HG02763 (cell line): ENCODE measurements around the gene CHCHD1.
"Not testable (repeated sequence)": the region's sequence is repeated elsewhere in the genome, so short reads cannot be mapped to it uniquely, and the experiment has no call there.

Experiments used
- ATAC-seq: cut with Tn5 transposase; IDR thresholded peaks from one replicate; pipeline ENCODE4 v1.9.1; 2021; ENCODE audit warnings: mild to moderate bottlenecking, moderate library complexity; ENCODE audit not compliant: unreplicated experiment

The CHCHD1 gene

DNA sequence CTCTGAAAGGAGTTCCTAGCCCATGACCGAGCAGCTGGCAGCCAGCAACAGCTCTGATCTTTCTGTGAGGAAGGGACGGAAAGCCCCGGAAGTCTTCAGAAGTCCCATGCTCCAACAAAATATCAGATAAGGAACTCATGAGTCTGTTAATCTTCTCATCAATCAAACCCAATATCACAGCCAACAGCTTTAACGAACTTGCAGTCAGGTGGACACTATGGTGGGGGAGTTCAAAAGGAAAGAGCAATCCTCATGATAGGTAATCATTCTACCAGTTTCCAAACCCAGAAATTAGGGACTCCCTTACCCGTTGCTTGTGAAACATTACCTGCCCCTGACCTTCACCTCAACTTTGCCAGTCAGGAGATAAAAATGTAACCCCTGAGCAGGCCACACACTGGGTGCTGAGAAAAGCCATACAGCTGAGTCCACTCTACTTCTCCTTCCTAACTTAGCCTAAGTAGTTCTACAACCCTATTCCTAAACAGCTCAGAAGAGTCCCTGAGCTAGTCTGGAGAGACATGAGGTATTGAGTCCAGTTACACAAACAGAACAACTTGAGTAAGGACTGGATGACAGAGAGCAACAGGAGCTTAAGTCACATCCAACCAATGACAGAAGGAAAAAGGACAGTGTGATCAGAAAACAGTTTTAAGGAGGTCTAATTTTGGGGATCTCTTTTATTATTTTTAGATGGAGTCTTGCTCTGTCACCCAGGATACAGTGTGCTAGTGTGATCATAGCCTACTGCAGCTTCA is 27.4 kb downstream of the CHCHD1 start:
- no peak for ATAC-seq

DNA sequence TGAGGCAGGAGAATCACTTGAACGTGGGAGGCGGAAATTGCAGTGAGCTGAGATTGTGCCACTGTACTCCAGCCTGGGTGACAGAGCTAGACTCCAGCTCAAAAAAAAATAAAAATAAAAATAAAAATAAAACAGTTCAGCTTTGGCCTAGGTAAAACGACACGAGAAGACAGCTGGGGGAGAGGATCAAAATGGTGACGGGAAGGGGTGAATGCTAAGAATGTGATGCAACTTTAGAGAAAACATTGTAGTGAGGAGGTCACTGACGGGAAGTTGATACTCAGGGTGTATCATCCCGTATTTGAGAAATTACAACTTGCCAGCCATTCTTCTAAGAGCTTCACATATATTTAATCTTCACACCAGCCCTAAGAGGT is 28.5 kb downstream of the CHCHD1 start:
- ATAC-seq, result no peak

DNA sequence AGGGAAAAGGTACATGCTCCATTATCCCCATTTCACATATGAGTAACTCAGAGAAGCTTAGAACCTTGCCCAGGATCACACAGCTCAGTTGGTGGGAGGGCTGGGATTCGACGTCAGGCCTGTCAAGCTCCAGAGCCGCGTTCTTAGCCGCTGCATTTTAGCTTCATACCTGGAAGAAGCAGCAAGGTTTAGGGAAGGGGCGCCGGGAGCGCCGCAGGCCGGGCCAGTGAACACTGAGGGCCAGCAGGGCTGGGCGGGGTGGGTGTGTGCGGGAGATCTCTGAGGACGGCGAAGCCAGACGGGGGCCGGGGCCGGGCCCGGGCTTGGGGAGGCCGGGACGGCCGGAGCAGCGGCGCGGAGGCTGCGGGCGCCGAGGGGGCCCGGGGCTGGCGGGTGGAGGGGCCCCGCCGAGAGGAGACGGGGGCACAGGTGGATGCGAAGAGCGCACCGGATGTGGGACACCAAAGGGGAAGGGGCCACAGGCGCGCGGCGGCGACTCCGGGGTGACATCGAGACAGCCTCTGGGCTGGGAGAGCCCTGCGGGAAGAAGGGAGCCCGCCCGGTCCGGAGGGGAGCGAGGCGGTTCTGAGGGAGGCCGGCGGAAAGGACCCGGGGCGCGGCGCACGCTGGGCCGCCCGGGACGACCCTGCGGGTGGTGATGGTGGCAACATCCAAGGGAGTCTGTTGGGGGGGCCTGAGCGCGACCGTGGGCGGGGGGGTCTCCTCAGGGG is 29.1 kb downstream of the CHCHD1 start:
- peak; percentile 26 for ATAC-seq

DNA sequence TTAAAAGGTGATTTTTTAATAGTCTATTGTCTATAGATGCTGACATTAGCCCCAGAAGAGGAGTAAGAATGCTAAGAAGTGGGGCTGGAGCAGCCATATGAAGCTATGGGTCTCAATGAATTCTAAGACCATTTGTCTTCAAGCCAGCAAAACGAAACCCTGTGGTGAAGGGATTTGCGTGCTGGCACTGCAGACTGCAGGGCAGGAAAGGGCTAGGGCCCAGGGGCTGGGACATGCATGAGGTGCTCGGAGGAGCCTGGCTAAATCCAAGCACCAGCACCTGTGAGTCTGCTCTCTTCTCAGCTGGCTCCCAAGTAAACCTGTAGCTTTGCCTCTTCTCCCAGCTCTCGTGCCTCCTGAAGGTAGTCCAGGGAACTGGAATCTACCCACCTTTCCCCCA is 30.8 kb downstream of the CHCHD1 start:
- no peak for ATAC-seq

DNA sequence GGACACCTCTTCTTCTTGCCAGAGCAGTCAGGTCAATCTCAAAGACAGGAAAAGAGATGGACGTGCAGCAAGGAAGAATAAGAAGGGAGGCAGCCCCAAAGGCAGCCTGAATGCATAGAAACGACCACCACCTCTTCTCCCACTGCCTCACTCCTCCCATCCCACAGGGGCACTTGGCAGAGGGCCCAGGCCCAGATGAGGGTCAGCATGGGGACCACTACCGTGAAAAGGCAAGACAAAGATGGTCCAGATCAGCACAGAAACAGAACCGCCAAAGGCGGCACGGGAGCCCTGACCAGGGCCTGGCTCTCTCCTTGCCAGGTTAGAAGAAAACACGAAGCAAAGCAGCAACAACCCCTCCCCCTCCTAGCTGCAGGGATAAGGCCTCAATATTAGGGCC is 31.5 kb downstream of the CHCHD1 start:
- ATAC-seq, result no peak

DNA sequence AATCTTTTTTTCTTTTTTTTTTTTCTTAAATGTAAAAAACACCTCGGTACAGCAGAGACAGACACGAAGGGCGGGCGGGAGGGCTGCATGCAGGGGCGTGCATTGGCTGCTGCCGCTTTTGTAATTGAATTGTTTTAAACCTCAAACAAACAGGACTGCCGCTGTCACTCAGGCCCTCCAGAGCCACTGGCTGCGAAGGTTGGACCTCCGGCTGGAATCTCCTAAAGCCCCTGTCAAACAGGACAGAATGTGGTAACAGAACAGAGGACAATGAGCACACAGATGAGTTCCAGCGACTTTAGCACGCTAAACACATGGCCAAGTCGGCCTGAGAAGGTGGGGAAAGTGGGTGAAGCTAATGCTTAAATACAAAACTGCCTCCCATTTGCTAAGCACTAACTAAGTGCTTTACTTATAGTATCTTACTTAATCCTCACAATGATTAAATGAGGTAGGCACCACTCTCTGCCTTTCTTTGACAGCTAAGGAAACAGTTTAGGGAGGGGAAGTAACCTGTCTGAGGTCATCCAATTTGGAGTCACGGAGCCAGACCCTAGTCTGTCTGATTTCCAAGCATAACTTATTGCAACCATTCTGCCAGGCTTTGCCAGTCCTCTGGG is 32.5 kb downstream of the CHCHD1 start:
- no peak for ATAC-seq

DNA sequence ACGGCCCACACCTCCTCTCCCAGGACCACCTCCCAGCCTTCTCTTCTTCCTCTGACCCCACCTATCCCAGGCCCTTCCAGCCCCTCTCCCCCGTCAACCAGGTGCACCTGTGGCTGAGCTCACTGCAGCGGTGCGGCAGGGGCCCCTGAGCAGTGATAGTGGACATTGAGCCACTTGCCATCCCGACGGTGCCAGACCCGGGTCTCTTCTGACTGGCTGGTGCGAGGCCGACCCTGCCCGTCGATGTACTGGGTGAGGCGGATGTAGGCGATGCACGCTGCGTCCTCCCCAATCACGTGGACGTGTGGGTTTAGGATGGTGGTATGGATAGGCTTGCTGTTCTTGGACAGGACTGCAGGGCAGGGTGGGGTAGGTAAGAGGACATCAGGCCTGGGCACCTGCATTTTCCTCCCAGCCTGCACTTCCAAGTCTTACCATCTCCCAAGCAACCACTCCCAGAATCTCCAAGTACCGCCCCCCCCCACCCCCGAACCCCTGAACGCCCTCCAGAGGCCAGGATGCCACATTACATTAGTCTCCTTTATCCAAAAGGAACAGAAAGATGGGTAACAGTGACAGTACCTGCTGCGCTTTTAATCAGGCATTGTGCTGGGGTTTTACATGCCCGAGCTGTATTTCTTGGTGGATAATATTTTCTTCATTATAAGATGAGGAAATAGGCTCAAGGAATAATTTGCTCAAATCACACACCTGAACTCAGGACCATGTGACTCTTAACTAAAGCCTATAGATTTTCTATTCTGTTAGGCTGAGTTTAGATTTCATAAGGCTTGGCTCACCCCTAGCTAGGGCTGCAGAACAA is 33.3 kb downstream of the CHCHD1 start:
- ATAC-seq, result no peak

DNA sequence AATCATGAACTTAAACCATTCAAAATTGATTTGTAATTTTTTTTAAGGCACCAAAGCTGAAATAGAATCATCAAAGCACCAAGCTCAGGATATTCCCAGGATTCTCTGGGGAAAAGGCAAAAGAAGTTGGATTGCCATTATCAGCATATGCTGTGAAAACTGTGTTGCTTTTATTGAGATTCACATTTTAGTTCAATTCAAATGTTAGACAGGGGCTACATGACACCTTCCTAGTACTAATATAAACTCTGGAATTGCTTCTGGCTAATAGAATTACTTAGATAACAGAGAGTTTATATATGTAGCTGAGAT is 33.8 kb downstream of the CHCHD1 start:
- ATAC-seq, result no peak

DNA sequence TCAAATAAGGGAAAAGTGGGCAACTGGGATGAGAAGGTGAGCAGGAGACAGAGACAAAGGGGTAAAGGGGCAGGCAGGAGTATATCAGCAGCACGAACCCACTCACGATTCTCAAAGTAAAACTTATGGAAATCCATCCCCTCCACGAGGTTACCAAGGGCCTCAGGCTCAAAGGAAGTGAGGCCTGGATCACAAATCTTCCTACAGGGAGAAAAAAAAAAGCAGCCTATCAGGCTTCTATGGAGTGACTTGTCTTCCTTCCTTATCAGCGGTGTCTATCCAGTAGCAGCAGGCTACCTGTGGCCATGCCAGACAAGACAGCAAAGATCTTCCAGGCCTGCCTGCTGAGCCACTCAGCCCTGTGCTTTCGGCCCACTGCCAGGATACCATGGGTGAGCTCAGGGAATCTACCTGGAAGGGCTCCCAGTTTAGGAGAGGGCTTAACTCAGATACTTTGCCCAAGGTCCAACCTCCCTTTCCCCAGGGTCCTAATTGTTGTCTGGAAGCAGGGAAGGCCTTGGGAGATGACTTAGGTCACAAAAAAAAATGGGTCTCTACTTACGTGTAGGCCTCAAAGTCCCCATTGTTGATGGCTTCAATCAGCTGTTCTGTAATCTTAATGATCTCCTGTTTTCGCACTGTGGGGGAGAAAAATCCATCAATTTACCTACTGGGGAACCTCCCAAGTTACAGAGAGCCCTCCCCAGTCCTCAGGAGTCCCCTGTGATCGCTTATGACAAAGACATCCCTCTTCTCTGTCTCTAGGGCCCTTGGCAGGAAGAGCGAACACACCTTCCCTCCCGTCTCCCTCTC is 35.3 kb downstream of the CHCHD1 start:
- no peak for ATAC-seq

DNA sequence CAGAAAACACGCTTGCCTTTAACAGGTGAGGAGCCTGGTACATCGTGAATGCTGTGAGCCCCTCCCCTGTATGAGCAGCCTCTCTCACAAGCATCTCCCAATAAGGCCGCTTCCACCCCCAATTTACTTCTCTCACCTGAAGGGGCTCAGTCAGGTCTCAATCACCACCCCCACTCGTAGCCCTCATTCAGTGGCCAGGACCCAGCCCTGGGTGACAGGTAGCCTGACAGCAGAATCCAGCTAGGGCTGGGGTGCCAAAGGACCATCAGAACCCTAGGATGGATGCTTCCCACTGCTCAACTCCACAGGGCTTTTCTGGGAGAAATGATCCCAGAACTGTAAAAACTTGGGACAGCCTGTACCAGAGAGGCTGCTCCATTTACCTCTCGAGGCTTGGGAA is 36.0 kb downstream of the CHCHD1 start:
- no peak for ATAC-seq

DNA sequence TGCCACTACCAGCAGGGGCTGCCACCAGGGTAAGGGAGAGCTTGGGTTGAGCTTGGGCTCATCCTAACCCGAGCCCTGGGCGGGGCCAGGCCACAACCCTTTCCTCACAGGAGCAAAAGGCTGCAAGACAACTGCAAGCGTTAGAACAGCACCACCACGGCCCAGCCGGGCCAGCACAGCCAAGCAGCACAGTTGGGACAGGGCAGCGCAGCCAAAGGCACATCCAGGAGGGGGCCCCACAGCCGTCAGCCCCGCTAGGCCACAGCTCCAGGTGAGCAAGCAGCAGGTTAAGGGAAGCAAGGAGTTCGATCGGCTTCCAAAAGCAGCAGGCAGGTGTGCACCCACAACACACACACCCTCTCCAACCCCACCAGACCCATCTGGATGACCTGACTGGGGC is 36.6 kb downstream of the CHCHD1 start:
- no peak for ATAC-seq

DNA sequence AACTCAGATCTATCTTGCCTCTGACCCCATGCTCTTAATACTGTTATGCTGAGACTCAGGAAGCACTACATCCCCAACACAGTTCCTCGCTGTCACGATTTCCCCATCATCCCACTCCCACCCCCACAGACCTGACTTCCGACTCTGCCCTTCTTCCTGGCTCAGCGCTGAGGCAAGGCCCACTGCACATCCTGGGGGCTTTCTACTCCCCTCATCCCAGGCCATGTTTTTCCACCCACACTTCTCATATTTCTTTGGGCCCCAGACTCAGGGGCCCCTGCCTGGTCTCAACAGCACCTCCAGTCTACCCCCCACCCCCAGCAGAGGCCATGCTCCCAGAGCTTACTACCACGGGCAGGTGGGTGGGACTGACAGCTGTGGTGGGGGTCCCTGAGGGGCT is 37.2 kb downstream of the CHCHD1 start:
- no peak for ATAC-seq

DNA sequence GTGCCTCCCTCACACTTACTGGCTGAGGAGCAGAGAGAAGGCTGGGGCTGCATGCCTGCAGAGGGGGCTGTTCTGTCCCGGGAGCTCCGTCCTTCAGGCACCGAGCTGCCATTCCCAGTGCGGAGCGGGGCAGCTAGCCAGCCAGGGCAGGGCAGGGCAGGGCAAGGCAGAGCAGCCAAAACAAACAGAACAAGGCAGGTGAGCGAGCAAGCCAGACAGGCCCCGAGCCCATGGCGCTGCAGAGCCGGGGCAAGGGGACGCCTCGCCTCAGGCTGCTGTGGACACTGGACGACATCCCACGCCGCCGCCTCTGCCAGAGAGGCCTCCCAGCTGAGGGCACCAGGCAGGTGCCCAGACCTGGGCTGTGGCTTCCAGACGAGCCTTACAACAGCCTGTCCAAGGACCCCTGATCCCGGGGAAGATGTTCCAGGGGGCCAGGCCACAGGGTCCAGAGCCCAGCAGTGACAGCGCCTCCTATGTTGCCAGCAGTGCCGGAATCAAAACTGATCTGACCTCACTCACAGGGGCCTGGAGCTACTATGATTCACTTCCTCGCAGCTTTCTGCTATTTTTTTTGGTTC is 37.8 kb downstream of the CHCHD1 start:
- no peak for ATAC-seq

DNA sequence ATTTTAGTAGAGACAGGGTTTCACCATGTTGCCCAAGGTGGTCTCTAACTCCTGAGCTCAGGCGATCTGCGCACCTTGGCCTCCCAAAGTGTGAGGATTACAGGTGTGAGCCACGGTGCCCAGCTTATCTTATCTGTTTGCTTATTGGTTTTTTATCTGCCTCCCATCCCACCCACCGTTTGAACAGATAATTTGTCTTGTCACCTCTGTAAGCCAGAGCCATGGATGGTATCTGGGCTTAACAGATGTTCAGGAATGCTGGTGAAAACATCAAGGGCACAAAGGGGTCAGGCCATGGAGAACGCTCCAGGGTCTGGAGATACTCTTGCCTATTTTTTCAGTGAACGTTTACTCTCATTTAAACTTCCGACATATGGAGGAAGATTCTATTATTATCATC is 41.5 kb downstream of the CHCHD1 start:
- no peak for ATAC-seq

DNA sequence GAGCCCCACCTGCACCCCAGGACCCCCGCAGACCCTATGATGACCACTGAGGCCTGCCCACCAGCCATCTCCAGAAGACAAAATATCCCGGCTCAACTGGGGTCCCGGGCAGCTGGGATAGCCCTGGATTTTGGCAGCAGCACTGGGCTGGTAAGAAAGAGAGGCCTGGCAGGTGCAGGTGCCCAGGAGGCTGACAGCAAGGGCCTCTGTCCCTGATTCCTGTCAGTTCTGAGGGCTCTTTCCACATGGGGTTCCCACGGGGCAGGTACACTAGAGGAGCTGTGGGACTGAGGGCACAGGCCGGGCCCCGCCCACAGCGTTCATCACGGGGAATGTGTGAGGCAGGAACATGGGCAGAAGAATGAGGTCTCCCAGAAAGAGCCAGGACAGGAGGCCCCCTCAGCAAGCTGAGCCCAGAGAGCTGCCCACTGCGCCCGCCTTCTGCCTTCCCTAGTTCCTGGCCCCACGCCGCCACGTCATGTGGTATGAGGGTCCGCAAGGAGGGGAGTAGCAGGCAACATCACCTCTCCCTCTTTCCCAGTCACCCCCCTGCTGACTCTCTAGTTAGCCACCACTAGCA is 42.4 kb downstream of the CHCHD1 start:
- ATAC-seq, result no peak

DNA sequence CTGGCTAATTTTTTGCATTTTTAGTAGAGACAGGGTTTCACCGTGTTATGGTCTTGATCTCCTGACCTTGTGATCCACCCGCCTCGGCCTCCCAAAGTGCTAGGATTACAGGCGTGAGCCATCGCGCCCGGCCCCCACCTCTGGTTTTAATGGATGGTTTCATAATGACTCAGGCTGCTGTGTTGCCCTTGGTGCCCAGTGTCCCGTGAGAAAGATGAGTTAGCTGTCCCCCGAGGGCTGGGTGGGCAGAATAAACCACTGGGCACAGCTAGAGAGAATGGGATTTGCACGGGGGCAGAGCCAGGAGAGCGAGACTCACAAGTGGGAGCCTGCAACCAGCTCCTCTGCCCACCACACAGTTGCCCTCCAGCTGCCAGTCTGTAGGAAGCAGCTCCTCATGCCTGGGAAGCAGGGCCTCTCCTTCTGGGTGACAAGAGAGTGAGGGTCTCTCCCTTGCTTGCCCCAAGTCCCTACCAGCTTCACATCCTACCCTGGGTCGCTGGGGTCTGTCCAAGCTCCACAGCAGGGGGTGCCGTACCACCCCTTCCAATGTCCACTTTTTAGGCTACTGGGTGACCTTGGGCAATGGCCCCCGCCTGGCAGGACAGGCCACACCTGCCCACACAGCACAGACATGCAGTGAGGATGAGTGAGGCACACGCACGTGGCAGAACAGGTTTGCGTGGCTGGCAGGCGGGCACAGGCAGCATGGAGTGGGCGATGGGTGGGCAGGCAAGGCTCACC is 45.7 kb downstream of the CHCHD1 start:
- no peak for ATAC-seq

DNA sequence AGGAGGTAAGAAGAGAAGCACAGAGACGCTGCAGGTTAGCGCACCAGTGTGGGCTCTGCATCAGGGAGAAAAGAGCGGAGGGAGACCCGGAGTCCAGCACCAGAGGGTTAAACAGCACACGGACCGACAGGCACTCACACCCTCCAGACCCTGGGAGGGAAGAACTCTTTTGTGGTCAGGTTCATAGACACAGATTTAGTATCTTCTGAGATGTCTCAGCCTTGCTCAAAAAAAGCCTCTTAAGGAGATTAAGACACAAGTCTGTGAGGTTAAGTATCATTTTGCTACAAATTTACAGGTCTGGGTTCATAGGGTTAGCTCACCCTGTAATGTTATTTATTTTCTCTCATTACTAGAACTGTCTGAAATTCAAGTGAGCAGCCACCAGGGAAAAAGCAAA is 46.3 kb downstream of the CHCHD1 start:
- ATAC-seq, result no peak

DNA sequence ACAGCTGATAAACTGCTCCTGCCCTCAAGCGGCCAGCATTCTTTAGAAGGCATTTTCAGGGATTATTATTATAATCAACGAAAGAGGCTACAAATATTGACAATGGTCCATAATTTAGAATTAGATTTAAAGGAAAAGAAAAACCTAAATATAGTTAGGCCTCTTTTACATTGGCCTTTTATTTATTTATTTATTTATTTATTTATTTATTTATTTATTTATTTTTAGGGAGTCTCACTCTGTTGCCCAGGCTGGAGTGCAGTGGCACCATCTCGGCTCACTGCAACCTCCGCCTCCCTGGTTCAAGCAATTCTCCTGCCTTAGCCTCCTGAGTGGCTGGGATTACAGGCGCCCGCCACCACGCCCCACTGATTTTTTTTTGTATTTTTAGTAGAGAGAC is 47.2 kb downstream of the CHCHD1 start:
- not testable (repeated sequence) for ATAC-seq
